HPDE6-E6E7 (cell line): ENCODE results near the gene HSD11B2.
A peak's percentile ranks its signal among the peaks of the same experiment; 100 is the strongest.

Experiments
- DNase-seq: peaks from one replicate; pipeline ENCODE4 v3.0.0; 2011; ENCODE audit warnings: missing footprints; ENCODE audit errors: extremely low spot score

The HSD11B2 gene

GRCh38 chr16:67477960-67478554 lies 47.1 kb downstream of the HSD11B2 start:
- DNase-seq, result no peak

GRCh38 chr16:67480833-67481560 lies 50.1 kb downstream of the HSD11B2 start, which contains the start of gene ATP6V0D1:
TSS of gene ATP6V0D1 (minus strand) at chr16:67481157. CDS start at chr16:67481086, 71 bp downstream.
- DNase-seq, result peak; percentile 100

- DNase-seq, result no peak
Measured at GRCh38 chr16:67481561-67482232, 50.8 kb downstream of the HSD11B2 start.

GRCh38 chr16:67482233-67482924 lies 51.5 kb downstream of the HSD11B2 start:
- DNase-seq, result no peak

- no peak for DNase-seq
Measured at GRCh38 chr16:67483150-67483549, 52.2 kb downstream of the HSD11B2 start, which contains the start of gene AGRP. TSS of gene AGRP (minus strand) at chr16:67483547. CDS start at chr16:67483398, 149 bp downstream.

- no peak for DNase-seq
Measured at GRCh38 chr16:67483731-67484525, 53.0 kb downstream of the HSD11B2 start.

GRCh38 chr16:67486805-67487204 lies 55.9 kb downstream of the HSD11B2 start:
- DNase-seq, result no peak
